GM19372 (cell line): Measurements from ENCODE around the gene FASTK.
A peak's percentile ranks its signal among the peaks of the same experiment; 100 is the strongest.

Experiments used
- ATAC-seq: cut with Tn5 transposase; IDR thresholded peaks from one replicate; pipeline ENCODE4 v1.9.1; 2021; ENCODE audit warnings: mild to moderate bottlenecking, low read depth, moderate library complexity; ENCODE audit not compliant: unreplicated experiment

The FASTK gene

DNA sequence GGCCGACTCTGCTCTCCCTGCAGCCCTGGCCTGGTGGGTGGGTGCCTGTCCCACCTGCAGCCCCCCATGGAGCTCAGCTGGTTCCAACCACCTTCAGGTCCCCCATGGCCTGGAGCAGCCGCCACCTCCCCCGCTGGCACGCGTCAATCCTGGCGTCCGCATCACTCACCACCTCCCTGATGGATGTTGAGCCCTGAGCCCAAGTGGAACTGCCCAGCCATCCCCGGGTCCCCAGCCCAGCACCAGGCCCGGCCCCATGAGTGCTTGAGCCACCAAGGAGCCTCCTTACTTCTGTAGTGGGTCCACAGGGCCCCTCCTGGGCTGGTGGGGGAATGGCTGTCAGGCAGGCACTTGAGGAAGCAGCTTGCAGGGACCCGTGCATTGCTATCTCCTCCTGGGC, 20.3 kb upstream of the FASTK start:
- ATAC-seq: no peak

DNA sequence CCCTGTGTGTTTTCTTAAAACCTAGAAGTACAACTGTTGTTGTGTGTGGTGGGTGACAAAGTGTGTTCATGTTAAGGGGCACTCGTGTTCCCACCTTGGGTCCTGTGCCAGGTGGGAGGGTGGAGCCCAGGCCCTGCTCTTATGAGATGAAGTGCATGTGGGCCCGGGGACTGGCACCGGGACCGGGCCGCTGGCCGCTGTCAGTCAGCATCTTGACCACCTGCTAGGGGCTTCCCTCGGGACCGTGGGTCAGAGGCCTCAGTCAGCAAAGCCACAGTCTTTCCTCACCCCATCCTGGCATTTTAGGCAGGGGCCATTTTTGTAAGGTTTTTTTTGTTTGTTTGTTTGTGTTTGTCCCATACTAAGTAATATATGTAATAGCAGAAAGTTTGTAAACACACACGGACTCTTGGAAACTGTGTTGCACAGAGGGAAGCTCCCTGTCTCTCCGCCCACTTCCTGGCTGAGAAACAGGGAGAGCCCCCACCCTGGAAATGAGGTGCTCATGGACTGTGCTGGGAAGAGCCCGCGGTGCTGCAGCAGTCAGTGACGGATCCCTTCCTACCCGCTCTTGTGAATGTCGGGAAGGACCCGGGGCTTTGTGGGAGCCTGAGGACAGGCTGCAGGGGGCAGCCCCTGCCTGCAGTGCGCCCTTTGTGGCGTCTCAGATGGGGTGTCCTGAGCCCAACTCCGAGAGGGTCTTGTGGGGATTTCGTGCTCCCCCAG, 19.0 kb upstream of the FASTK start:
- ATAC-seq: no peak

DNA sequence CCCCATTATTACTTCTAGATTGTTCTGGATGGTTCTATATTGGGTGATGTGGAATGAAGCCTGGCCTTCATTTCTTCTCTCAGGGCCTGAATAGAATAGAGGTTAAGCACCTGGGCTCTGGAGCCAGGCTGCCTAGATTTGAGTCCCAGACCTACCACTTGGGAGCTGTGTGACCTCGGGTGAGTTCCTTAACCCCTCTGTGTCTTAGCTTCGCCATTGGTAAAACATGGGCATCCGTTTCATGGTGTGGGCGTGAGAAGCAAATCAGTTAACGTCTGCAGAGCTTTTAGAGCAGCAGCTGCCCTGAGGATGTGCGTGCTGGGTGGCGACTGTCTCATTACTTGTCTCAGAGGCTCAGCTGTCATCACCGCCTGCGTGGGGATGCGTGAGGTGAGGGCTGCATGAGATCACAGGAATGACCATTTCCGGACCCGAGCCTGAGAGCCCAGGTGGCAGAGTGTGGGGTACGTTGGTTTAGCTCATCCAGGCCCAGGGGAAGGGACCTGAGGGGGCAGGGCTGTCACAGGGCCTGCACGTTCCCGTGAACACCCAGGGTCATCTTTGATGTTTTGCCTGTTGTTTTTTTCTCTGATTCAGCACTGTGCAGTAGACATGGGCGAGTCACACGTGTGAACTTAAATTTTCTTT, 15.3 kb upstream of the FASTK start:
- no peak for ATAC-seq

DNA sequence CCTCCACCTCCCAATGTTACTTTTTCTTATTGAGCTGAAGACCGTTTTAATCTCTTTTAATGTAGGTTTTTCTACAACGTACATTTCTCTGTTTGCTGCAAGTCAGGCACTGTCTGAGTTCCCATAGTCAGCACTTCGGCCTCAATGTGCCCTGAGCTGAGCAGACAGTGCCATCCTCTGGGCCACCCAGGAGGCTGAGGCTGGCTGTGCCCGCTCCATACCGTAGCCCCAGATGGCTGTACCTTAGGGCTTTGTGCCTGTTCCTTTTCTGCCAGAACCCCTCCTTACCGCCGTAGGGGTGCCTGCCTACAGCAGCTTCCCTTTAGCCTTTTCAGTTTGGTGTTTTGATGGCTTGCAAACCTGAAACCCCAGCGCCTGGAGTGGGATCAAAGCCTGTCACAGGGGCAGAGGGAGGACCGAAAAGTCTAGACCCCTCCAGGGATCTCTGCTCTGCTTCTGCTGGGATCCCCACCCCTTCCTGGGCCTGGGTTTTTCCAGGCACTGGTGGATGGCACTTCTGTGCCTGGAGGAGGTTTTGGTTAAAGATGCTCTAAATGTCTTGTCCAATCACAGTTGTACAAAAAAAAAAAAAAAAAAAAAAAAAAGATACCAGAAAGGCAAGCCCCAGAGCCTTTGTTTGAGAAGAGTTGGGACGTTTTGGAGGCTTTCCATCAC, 14.7 kb upstream of the FASTK start:
- no peak for ATAC-seq

DNA sequence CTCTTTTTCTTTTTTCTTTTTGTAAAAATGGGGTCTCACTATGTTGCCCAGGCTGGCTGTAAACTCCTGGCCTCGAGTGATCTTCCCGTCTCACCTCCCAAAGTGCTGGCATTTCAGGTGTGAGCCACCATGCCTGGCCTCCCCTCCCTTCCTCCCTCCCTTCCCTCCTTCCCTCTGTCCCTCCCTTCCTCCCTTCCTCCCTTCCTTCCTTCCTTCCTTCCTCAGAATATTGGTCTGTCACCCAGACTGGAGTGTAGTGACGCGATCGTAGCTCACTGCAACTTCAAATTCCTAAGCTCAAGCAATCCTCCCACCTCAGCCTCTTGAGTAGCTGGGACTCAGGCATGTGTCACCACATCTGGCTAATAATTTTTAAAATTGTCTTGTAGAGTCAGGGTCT, 14.1 kb upstream of the FASTK start:
- ATAC-seq: no peak

DNA sequence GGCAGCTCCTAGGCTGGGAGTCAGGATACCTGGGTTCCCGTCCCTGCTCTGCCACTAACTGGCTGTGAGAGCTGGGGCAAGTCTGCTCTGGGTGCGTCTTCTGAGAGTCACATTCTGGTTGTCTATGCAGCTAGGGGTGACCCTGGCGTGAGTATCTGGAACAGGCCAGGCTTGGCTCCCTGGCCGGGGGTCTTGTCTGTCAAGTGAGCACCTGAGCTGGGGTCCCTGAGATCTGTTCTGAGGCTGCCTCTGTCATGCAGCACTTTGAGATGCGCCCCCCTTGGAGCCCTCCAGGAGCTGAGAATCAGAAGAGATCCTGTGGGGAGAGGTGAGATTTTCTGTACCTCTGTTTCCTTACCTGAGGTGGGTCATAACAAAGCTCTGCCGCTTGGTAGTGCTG, 13.1 kb upstream of the FASTK start:
- ATAC-seq: no peak

DNA sequence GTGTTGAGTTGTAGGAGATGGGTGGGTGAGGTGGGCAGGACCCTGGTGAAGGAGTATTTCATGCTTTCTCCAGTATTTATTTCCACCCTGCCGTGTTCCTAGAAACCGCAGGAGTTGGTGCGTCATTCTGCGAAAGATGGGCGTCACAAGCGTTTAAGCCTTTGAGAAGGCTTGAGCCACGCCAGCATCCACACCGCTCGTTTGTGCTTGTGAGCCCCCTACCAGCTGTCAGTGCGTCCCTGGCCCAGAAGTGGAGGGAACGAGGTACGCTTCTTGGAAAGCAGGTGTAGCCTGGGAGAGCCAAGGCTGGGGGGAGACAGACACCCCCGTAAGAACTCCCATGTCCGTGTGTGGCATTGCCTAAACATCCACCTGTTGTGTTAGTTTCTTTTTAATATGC, 11.4 kb upstream of the FASTK start:
- ATAC-seq: no peak

DNA sequence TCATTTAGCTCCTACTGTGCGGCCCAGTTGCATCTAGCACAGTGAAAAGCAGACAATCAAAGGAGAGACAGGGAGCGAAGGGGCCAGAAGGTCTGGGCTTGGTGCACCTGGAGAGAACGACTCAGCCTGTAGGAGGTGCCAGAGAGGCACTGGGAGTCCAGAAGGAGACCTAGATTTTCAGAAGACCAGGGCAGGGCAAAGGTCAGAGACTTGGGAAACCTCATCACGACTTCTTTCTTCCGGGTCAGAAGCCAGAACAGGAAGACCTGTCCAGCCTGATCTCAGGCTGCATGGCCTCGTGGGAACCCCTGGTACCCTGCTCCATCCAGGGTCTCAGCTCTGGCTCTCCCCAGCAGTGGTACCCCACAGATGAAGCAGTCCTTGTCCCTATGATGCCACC, 10.8 kb upstream of the FASTK start:
- no peak for ATAC-seq

DNA sequence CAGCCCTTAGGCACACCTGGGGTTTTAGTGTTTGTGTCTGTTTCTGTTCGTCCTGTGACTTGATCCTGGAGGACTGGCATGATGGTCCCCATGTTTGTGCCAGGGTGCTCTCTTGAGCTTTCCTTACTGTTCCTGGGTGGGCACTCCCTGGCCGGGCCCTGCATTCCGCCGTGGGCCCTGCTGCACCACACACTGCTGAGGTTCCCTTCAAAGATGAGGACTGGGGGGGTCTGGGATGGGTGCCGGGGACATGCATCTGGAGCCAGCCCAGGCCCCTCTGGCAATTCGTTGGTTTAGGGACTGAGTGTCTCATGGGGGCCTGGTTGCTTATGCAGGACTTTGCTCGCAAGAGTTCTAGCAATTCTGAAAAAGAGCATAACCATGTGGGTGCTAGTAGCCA, 10.4 kb upstream of the FASTK start:
- no peak for ATAC-seq

DNA sequence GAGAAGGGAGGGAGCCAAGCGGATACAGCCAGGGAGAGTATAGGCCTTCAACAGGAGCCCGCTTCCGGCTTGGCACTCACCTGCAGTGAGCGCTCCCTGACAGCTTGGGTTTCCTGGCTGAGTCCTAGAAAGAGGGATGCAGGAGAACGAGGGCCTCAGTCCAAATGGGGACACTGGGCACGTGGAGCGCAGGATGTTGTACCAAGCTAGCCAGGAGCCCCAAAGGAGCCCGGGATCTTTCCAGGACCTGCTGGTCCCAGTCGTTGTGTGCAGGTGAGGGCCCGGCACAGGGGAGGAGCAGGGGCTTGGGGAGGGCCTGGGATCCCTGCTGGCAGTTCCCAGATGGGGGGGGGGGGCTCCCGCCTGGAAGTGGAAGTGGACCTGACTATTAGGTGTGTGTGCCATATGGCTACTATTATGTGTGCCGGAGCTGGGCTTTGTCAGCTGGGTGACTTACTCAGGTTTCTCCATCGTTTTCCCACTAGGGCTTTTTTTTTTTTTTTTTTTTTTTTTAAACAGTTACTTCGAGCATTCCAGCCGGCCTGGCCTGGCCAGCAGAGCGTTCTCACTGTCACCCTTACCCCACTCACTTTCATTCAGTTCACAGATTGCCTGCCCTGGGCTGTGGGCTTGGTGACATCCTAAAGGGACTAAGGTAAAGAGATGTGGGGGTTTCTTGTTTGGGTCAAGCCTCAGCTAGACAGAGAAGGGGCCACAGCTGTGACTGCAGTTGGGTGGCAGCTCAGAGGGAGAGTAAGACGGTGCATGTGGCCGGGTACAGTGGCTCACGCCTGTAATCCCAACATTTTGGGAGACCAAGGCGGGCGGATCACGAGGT, 9.5 kb upstream of the FASTK start:
- no peak for ATAC-seq

DNA sequence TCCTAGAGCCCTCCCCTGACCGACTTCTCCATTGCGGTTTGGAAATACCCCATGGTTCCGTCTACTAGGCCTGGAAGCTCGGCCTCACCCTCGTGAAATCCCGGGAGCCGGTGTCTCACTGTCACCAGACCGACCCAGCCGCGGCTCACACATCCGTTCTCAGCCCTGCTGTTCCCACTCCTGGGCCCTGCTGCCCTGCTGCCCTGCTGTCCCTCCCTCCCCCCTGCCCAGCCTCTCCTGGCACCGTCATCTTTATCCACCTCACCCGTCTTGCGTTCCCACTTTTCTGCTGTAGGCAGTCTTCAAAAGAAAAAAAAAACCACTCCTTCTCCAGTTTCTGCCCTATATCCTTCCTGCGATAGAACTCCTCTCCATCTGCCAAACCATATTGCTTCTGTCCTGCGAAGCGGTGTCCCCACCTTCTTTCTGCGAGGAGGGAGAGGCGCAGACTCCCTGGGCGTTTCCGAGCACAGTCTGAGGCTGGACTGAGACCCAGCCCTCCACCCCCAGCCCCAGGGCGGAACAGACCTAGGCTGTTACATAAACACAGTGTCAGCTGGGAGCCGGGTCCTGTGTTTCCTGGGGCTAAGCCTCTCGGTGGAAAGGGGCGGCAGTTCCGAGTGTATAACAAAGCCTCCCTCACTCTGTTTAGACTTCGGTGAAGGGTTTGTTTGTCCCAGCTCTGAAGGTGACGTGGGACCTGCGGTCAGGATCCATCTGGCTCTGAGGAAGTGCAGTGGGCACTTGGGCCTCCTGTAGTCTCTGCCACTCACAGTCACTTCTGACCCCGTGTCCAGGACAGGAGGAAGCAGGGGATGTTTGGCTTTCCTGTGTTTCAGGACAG, 8.5 kb upstream of the FASTK start:
- ATAC-seq: no peak

DNA sequence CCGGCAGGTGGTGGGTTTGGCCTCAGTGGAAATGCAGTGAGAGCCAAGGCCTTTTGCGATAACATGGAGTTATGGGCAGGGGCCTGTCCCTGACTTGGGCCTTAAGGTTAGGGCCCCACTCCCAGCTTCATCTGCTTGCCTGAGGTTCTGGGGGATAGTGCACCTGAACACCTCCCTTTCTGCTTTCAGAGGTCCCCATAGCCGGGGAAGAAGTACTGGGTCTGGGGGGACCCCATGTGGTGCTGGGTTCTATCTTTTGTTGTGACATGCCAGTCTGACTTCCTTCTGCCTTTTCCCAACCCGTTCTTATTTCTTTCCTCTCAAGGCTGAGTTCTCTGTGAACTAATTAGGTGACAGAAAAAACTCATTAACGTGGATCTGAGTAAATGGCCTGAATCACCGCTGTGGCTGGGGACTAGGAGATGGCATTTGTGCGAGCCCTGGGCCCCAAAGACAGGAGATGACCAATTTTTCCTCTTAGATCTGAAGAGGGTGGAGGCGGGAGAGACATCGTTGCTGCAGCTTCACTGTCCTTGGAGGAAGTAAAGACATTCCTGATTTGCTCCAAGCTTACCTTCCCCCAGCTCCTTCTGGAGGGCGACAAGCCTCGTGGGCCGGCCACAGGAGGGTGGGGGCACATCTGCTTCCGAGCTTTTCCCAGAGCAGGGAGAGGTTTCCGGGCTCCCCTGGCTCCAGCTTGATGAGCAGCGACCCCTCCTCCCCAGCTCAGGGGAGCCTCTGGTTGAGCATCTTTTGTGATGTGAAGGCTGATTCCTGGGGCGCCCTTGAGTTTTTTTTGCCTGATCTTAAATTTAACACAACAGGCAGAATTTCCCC, 7.6 kb upstream of the FASTK start:
- no peak for ATAC-seq

DNA sequence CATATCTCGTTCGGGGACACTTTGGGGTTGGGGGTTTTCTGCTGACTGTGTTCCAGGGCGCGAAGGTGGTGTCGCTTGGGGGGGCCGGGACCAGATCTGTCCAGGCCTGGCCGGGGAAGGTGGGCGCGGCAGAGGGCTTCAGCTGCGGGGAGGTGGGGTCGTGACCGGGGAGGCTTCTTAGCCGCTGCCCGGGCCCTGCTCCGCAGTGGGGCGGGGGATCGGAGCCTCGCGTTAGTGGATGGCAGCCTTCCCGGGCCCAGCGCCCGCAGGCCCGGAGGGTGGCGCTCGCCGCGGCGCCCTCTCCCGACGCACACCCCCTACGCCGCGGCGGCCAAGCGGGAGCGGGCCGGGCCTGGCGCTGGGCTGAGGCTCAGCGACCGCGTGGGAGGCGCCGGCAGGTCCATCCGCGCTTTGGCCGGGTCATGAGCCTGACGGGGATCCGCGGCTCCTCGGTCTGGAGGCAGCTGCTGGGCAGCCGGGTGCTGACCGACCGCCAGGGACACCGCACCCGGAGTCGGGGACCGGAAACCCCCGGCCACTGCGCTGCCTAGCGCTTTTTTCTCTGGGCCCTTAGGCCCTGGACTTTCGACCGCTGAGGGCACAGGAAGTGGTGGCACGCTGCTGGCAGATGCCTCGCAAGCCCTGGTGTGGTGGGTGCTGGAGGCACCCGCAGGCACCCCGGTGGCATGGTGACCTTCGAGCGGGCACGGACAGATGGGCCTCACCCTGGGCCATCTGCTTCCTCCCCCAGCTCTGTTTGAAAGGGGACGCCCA, 6.8 kb upstream of the FASTK start:
- no peak for ATAC-seq

DNA sequence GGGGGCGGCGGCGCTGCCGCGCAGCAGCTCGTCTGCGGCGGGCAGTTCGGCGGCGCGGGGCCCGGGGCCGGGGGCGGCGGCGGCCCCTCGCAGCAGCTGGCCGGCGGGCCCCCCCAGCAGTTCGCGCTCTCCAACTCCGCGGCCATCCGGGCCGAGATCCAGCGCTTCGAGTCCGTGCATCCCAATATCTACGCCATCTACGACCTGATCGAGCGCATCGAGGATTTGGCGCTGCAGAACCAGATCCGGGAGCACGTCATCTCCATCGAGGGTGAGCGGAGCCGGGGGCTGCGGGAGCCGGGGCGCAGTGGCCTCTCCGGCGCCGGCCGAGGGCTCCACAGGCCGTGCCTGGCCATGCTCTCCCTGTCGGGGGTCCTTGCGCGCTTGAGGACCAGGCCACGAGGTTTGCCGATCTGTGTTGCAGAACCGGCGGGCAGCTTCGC, 6.2 kb upstream of the FASTK start:
- no peak for ATAC-seq

DNA sequence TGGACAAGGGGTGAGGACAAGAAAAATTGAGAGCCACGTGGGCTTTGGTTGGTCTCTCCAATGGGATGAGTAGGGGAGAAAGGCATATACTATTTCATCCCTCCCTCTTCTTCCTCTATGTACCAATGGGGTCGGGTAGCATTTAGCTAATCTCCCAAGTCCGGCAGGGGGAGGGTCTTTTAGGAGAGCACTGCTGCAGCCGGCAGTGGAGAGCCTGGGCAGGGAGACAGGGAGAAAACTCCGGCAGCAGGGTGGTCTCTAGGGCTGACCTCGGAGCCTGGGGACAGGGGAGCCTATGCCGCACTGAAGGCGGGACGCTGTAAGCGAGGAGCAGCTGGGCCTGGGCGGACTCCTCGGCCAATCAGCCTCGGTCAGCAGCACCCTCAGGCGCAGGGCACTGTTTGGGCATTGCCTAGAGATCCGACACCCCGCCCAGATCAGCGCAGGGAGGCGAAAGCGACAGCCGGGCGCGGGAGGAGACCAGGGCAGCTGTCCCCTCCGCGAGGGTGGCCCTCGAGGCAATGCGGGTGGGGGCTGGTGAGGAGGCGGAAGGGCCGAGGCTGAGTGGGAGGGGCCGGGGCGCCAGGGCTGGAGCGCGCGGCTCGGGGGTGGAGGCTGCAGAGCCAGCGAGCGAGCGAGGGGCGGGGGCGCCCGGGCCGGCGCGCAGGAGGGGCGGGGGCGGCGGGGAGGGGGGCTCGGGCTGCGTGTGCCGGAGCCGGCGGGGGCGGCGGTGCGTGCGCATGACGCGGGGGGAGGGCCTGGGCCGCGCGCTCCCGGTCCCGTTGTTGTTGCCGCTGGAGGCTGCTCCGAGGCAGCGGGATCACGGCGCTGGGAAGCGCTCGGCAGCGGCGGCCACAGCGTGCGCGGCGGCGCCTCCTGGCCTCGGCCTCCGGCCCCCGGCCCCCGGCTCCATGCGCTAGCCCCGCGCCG, 5.3 kb upstream of the FASTK start, which contains the start of gene AGAP3:
Gene AGAP3, plus strand, starts transcription at position 785 of the 930 bp plus-strand sequence. CDS start 267 bp downstream, outside the sequence.
- peak; percentile 52 for ATAC-seq

DNA sequence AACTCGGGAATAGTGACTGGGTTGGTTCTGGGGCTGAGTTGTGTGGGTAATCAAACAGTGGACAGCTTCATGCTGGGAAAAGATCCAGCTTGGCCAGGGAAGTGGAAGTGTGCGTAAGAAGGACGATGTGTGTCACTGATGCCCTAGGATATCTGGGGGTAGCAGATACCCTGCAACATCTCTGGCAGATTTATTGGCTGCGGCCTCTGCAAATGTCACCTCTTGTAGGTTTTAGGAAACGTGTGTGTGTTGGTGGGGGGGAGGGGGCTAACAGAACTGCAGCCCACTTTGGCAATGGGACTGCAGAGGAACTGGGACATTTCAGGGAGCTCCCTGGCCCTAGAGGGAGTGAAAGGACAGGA, 4.7 kb upstream of the FASTK start:
- no peak for ATAC-seq

DNA sequence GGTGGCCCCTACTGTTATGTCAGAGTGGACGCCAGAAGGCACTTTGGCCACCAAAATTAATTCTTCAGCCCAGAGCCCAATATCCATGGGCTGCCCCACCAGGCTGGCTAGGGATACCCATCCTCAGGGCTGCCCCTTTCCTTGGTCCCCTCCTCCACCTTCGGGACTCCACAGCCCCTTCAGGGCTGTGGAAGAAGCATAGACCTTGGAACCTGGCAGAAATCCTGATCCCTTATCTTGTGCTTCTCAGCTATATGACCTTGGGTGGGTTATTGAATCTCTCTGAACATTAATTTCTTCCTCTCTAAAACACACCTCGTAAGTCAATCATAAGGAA, 3.2 kb upstream of the FASTK start:
- no peak for ATAC-seq
